Activated CD8-positive, alpha-beta memory T cell treated with anti-CD3 and anti-CD28 coated beads for 1 hour (primary cell): ENCODE measurements around the gene HTR3B.
"Not testable (repeated sequence)": the region's sequence is repeated elsewhere in the genome, so short reads cannot be mapped to it uniquely, and the experiment has no call there.

Source experiments
- DNase-seq, 2 donors: peaks; one replicate each; pipeline ENCODE4 v3.0.0-alpha.2; 2020; ENCODE audit warnings: low read depth in 1 of 2; ENCODE audit errors: extremely low read depth in 1 of 2

HTR3B gene

GRCh38 chr11:113904379-113905101 is at the start of gene HTR3B:
Gene HTR3B (plus strand): TSS chr11:113904796. CDS start chr11:113904934, 138 bp downstream.
- DNase-seq: no peak

GRCh38 chr11:113855803-113856202 is 48.8 kb upstream of the HTR3B start:
- DNase-seq: no peak

GRCh38 chr11:113856966-113857759 is 47.4 kb upstream of the HTR3B start:
- no peak for DNase-seq

GRCh38 chr11:113859665-113860064 is 44.9 kb upstream of the HTR3B start:
- no peak for DNase-seq

GRCh38 chr11:113862435-113862834 is 42.2 kb upstream of the HTR3B start:
- no peak for DNase-seq

GRCh38 chr11:113864410-113864809 is 40.2 kb upstream of the HTR3B start:
- no peak for DNase-seq

- no peak for DNase-seq
These were observed 38.7 kb upstream of the HTR3B start for GRCh38 chr11:113865873-113866272.

- no peak for DNase-seq
These were observed 36.6 kb upstream of the HTR3B start for GRCh38 chr11:113867843-113868503.

- DNase-seq: no peak
These were observed 33.3 kb upstream of the HTR3B start for GRCh38 chr11:113871336-113871735.

GRCh38 chr11:113873236-113873626 is 31.4 kb upstream of the HTR3B start:
- DNase-seq: no peak

GRCh38 chr11:113874096-113874495 is 30.5 kb upstream of the HTR3B start:
- no peak for DNase-seq

- no peak for DNase-seq
These were observed 29.9 kb upstream of the HTR3B start for GRCh38 chr11:113874581-113875233.

- peak; percentile 29 to 73 for DNase-seq
These were observed 29.1 kb upstream of the HTR3B start, which contains the start of gene USP28 for GRCh38 chr11:113875234-113876073. Gene USP28 (minus strand): TSS chr11:113875572. CDS start chr11:113875501, 71 bp downstream.

- no peak for DNase-seq
These were observed 28.4 kb upstream of the HTR3B start for GRCh38 chr11:113876074-113876797.

- no peak for DNase-seq
These were observed 27.6 kb upstream of the HTR3B start for GRCh38 chr11:113876798-113877669.

- no peak for DNase-seq
These were observed 26.9 kb upstream of the HTR3B start for GRCh38 chr11:113877670-113878055.

- DNase-seq: not testable (repeated sequence)
These were observed 25.1 kb upstream of the HTR3B start for GRCh38 chr11:113879446-113879845.

- no peak for DNase-seq
These were observed 23.6 kb upstream of the HTR3B start for GRCh38 chr11:113880971-113881370.

- DNase-seq: no peak
These were observed 22.7 kb upstream of the HTR3B start for GRCh38 chr11:113881856-113882255.
